Left colon (tissue), 2 donors: ENCODE data around the gene SLC35A2. TPM values are rescaled to one million over a fixed set of nuclear protein-coding genes. Genes with fewer than 3 reads are reported as not detected.
A peak's percentile ranks its signal among the peaks of the same experiment; 100 is the strongest.

Source experiments
- ATAC-seq: fragments of 200-7000 bp; cut with Tn5 transposase; one replicate; pipeline ENCODE4 v1.9.1; 2020; ENCODE audit warnings: mild to moderate bottlenecking, moderate library complexity
- DNase-seq, 2 donors: peaks; one replicate each; pipeline ENCODE4 v3.0.0-alpha.2; 2020
- intact Hi-C, 2 donors: fragments of 100-400 bp; cut with DNase I in 1 of 2; cut with micrococcal nuclease in 1 of 2; formaldehyde crosslinking; loops; one replicate each; pipeline versions ENCODE4 v1.11.2 to v1.14.0; 2022; cut with DNase I, micrococcal nuclease
- total RNA-seq, 2 donors: library from RNA; stranded (reverse); fragmentation: NEBNext Ultra II Directional; extraction: Animal tissue kit (Norgen Biotek cat#: 25700); gene quantifications; one replicate each; pipeline ENCODE4 v1.2.1, GENCODE V29; 2021
- donor health status: DM: no; HTN: no; CAD: no.
- donor health status: DM: yes; HTN: yes; CAD: no.

The SLC35A2 gene
- total RNA-seq, 2 donors from 2014 or later = 50.0 to 60.6 TPM

DNA sequence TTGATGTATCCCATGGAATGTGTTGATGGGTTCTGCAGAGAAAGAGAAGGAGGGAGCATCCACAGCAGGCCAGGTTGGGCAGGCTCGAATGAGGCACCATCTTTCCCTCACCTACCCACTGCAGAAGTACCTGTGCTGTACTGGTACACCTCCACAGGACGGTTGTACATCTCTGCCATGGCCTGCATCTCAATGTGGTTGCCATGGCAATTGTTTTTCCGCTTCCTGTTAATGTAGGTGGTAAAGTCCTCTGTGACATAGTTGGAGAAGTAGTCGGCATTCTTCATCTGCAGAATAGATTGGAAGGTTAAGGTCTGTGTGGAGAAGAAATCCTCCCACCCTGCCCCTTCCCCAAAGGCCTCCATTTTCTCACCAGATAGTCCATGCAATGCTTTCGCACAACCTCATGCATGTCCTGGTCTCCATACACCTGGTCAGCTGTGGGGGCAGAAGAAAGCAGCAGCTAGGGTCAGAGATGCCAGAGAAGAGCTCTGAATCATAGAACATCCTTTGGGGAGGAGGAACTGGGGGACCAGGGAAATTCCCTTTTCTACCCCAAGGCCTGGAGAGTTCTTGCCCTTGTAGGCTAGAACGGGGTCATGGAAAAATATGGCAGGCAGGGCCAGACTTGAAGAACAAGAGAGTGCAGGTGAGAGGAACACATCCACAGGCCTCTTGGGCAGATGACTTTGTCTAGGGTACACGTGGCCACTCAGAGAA is 23.3 kb upstream of the SLC35A2 start:
- no peak for ATAC-seq
- intact Hi-C loops = no loop called here
- no peak for DNase-seq

DNA sequence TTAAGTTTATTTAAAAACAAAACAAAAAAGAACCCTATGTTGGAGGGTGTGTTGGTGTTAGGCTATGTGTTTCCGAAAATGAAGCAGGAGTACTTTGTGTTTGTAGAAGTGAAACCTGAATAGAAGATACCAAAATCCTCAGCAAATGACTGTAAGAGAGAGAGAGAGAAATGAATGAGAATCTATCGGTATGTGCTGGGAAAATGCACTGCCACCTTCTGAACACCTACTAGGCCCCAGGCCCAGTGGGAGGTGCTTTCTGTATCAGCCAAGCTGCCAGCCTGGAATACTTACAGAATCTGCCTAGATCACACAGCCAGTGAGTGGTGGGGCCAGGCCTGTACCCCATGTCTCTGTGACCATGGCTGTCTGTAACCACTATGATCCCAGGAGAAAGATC is 22.3 kb upstream of the SLC35A2 start:
- intact Hi-C loops = no loop called here
- ATAC-seq = no peak
- no peak for DNase-seq

DNA sequence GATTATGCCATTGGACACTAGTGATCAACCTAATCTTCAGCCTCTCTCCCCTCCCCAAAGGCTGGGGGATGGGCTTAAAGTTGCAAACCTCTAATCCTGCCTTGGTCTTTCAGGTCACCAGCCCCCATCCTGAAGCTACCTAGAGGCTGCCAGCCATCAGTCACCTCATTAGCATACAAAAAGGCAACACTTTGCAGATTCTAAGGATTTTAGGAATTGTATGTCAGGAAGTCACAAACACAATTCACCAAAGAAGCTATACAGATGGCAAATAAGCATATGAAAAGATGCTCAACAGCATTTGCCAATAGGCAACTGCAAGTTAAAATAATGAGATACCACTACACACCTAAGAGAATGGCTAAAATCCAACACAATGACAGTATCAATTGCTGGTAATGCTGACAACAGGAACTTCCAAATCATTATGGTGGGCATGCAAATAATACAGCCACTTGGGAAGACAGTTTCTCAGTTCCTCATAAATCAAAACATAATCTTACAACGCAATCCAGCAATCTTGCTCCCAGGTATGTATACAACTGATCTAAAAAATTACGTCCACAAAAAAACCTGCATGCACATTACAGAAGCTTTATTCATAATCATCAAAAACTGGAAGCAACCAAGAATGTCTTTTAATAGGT is 16.4 kb upstream of the SLC35A2 start:
- DNase-seq = no peak
- no peak for ATAC-seq
- intact Hi-C loops = no loop called here

DNA sequence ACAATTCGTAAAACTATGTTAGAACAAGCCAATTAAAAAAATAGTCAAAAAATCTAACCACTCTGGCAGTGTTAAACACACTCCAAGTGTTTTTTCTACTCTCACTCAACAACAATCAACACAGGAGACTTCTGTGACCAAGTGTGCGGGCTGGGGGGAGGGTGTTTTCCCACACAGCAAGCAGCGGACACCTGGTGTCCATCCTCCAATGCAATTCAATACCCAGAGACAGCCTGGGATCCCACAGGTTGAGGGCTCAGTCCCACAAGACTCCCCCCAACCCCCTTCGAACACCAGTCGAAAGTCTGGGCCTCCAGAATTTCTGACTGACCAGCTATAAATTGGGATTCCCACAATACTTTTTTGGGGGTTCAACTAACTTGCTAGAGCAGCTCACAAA is 15.7 kb upstream of the SLC35A2 start:
- intact Hi-C loops = no loop called here
- no peak for ATAC-seq
- DNase-seq = no peak

DNA sequence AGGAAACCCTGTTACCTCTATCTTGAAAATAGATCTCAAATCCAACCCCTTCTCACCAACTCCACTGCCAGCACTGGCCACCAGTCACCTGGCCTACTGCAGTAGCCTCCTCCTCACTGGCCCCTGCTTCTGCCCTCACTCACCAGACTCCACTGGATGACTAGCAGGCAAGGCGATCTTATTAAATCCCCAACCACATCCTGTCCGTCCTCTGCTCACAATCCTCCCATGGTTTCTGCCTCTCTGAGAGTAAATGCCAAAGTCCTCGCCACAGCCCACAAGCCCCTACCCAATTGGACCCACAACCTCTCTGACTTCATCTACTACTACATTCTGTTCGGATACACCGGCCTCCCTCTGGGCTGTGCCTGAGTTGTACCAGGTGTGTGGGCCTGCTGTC is 12.8 kb upstream of the SLC35A2 start:
- no peak for ATAC-seq

DNA sequence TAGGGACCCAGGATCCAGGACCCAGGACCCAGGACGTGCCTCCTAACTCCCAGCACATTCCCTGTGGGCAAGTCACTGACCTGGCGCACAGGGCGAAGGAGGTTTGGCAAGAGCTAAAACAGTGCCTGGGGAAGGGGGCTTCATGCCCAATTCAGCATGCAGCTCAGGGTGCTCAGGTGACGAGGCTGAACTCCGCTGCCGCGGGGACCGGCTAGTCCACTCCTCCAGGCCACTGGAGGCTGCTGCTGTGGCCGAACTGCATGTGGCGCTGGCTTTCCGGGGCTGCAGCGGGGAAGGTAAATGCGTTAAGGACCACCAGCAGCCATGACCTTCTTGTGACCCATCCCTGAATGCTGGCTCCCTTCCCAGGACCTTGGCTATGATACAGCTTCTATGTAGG is 12.3 kb upstream of the SLC35A2 start:
- intact Hi-C loops = no loop called here
- DNase-seq (no peak), ATAC-seq (no peak)

More for the DNA sequence above, 12.8 kb upstream of the SLC35A2 start:
- DNase-seq = no peak
- intact Hi-C loops = no loop called here

DNA sequence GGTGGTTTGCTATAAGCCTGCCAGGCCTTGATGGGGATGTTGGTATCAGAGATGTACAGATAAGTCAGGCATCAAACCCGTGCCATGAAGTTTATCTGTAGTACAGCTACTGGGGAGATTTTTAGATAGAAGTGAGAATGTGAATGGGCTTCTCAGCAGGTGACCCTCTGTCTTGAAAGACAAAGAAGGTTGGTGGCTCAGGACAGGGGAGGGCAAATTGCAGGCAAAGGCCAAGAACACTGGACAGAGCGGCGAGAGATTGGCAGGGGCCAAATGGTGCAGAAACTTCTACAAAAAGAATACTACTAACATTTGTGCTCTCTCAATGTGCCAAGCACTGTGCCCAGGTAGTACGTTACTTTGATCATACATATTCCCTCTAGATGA is 9.3 kb upstream of the SLC35A2 start:
- intact Hi-C loops = no loop called here
- DNase-seq = no peak
- ATAC-seq = no peak

DNA sequence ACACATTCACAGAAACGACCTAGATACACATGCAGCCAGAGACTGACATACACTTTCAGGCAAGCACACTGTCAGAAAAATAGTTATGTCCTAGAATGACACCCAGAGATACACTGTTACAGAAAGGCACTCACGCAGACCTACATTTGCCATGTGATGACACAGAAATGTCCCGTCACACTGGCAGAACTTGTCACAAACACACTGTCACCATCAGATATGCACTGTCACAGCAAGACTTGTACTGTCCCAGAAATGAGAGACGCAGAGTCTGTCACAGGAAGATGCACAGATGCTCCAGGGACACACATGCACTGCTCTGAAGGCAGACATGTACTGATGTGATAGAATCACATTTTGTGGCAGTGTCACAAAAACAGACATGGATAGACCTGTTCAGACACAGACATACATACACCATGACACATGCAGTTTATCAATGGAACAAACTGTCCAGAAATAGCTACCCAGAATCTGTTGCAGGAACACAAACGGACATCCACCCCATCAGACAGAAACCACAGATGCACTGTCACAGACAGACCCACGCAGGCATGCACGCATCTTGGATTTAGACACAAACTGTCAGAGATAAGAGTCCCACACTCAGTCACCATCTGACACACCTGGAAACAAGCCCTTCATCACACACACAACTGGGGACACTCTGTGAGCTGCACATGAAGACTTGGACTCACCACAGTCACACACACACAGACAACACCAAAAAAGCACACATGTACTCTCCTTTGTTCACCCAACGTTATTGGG is 8.7 kb upstream of the SLC35A2 start:
- DNase-seq (no peak), ATAC-seq (no peak)
- intact Hi-C loops = no loop called here

DNA sequence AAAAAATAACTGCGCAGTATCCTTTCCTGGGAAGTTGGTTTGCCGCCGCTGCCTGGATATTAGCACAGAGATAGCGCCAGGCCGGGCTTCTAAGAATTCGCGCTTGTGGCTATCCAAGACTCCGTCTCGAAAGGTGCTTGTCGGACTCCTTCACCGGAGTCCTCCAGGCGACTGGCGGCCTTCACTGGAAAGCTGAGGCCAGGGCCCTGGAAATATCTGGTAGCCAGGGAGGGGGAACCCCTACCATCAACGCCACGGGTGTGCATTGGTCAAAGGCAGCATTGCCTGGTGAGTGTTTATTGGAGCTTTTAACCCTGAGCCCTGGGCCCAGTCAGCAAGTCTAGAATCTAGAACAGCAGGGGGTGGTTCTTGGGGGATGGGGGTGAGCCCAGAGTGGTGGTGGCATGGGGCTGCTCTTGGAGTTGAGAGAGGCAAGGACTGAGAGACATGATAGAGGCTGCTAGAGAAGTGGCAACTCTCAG is 8.0 kb upstream of the SLC35A2 start:
- intact Hi-C loops = no loop called here
- DNase-seq (peak in 1 of 2 donors; percentile 40), ATAC-seq (peak; percentile 8)

DNA sequence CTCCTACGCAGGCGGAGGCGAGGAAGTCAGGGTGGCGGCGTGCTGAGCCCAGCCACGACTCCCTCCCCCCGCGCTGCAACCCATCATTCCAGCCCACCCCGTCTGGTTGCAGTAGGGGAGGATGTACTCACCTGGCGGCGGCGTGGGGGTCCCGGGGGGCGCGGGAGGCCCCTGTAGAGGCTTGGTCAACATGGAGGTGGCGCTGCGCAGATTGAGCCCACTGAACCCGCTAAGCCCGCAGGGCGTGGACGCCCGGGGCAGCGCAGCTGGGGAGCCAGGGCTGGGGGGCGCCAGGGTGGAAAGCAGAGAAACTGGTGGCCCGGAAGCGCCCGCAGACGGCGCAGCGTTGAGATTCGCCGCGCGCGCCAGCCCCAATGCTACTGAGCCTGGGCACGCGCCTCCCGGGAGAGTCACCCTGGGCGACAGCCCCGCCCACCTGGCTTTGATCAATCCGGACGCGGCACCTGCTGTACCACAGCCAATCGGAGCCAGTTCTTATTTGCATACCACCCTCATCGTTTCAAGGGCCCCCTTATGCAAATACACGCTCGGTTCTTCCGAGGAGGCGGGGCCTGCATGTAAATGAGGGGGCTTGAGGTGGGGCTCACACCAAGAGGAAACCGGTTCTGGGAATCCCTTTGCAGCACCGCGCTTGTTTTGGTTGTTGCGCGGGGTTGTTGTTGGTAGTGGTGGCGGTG is 7.3 kb upstream of the SLC35A2 start, which contains the start of gene PIM2:
TSS of gene PIM2 (minus strand) at position 382 of the 698 bp plus-strand sequence. CDS start at position 192, 190 bp downstream.
- ATAC-seq (peak; percentile 85), DNase-seq (peak; percentile 93 to 94)
- intact Hi-C loops = no loop called here

DNA sequence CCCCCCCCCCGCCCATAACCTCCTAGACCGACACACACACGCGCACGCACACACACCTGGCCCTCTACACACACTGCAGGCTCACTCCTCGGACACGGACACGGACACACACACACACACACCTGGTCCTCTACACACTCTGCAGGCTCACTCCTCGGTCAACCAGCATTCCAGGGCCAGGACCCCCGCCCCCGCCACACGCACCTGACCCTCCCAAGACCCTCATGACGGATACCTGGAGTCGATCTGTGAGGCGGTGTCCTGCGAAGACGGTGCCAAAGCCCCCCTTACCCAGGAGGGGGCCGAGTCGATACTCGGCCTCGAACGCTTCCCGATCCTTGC is 6.8 kb upstream of the SLC35A2 start:
- intact Hi-C loops = no loop called here
- no peak for DNase-seq
- ATAC-seq = no peak

DNA sequence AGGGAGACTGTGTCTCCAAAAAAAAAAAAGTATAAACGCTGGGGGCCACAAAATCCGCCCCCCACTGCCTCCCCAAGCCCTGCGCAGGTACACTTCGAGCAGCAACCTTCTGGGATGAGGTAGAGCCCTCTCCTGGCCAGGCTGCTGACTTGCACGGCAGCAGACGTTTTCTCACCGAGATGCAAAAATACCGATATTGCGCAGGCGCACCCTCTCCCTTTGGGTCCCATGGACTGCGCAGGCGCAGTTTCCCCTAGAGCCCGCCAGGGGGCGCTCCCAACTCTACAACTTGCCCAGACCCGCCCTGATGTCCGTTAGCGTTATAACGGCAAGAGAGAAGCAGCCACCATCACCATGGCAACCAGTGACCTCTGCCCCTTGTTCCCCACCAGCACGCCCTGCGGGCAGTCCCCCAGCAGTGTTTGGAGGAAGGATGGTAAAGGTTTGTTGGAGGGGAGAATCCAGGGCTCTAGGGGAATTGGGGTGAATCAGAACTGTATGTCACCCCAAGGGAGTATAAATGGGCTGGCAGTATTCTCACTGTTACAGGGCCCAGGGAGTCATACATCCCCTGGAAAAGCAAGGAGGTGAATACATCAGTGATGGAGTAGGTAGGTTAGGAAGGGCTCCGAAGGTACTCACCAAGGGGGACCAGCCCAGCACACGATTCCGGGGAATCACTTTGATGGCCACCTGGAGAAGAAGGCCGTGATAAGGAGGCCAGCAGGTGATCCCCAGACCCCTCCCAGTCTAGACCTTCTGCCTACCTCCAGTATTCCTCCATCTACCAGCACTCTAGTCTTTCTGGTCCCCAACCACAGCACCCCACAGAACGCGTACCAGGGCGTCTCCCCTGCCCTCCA is 5.9 kb upstream of the SLC35A2 start:
- peak; percentile 67 for ATAC-seq
- intact Hi-C loops = no loop called here
- DNase-seq = peak; percentile 88 to 90

DNA sequence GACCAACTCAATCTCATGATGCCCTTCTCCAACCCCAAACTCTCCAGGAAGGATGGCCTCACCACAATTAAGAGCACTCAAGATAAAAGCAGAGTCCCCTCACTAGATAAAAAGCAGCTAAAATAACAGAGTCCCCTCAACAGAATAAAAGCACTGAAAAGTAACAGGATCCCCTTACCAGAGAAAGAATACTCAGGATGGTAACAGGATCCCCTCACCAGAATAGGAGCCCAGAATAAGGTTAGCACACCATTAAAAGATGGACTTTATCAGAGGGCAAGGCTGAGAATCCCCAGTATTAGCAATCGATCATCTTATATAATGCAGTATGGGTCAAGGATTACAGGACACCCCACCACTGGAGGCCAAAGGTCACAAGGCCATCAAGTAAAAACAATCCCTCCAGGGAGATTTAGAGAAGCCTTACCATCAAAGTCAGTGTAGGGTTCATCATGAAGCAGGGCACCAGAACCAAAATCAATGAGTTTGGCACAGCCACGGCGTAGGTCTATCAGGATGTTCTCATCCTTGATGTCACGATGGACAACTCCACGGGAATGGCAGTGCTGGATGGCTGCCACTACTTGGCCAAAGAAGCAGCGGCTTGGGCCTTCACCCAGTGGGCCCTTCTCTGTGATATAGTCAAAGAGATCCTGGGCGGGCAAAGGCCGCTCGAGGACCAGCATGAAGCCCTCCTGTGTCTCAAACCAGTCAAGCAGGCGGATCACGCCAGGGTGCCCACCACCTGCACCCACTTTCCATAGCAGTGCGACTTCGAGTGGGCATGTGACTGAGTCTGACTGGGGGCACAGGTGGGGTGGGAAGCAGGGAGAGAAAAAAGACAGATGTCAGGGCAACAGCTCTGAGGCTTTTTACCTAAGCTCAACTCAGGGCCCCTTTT is 3.4 kb upstream of the SLC35A2 start:
- intact Hi-C loops = no loop called here
- DNase-seq (no peak), ATAC-seq (no peak)

DNA sequence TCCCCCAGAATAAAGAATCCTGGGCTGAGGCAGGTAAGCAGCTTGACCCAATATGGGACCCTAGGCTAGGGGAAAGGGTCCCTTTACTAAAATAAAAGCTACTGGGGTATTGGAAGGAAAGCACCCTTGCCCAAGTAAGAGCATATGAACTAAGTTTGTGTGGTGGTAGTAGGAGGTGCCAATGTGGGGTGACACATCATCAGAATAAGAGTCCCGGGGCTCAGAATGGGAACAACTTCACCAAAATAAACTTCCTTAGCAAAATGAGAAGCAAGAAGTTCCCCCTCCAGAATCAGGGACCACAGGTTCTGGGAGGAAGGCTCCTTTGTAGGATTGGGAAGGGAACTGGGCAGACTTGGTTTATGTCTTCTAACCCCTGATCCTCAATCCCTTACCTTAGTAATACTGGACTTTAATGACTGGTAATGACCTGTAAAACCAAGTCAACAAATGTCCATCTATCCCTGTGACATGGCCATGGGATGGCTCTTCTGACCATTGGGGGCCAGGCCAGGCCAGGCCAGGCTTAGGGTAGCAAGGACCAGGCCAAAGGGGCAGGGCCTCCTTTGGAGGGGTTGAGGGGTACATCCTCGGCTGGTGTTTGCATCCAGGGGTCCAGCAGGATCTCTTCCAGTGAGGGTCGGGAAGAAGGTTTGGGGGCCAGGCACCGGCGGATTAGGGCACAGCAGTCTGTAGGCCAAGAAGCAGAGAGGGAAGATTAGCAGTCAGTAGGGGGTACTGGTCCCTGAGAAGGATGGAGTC is 2.3 kb upstream of the SLC35A2 start:
- intact Hi-C loops = no loop called here
- ATAC-seq (no peak), DNase-seq (no peak)

DNA sequence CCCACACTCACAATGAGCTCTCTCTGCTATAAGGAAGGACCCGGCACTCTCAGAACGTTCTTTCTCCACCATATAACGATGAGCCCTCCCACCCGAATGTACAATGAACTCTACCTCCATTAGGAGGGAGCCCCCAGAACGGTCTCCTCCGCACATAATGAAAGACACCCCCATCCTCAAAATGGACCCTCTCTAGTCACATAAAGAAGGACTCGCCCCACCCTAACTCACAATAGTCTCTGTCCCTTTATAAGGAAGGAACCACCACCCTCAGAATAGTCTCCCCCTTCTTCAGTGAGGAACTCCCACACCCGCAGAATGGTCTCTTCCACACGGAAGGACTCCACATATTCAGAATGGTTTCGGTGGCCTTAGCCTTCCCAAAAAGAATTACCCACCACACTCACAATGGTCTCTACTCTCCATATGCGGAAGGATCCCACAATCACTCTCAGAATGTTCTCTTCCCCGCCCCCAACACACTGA is 477 bp downstream of the SLC35A2 start:
- DNase-seq (no peak), ATAC-seq (peak; percentile 15)
- intact Hi-C loops = no loop called here

DNA sequence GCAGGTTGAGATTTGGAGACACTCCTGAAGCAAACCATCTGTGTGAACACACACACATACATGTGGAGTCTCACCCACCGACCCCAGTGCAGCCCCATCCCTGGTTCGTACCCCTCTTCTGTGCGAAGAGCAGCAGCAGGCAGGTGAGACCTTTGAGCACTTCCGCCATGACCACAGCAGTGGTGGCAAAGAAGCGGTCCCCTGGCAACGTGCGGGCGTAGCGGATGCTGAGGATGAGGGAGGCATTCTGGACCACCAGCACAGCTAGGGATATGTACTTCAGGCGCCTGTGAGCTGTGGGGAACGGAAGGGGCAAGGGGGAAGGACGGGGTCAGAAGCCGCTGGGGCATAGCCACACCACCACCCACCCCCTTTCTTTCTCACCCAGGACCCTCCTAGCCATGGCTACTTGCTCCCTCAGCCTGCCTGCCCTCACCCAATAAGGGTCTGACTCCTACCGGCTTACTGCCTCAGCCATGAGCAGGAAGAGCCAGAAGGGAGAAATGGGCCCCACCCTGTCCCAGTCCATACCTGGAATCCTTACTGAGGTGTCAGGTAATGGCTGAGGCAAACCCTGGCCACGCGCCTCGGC is 1.6 kb downstream of the SLC35A2 start:
- intact Hi-C loops = no loop called here
- DNase-seq (no peak), ATAC-seq (no peak)
